GM12878 (cell line): ENCODE results near the gene RECQL. TPM values are rescaled to one million over a fixed set of nuclear protein-coding genes. Genes with fewer than 3 reads are reported as not detected.

Experiments used
- ATAC-seq: fragments of 200-7000 bp; cut with Tn5 transposase; 3 replicates; pipeline ENCODE4 v1.9.1; 2020; ENCODE audit warnings: mild to moderate bottlenecking, moderate library complexity
- BruUV-seq: library from RNA; stranded (reverse); fragments of 400-500 nt; replicated peaks from 2 replicates; lab custom pipeline; 2021; lab: Mats Ljungman, UMichigan
- CTCF ChIA-PET: fragments of 300-600 bp; sonication (Branson Sonifier 250); formaldehyde crosslinking; extraction: SDS; loops from one replicate; lab custom pipeline; 2021; ENCODE audit warnings: inconsistent platforms; lab: Yijun Ruan, JAX
- POLR2A ChIA-PET: fragments of 350-600 bp; formaldehyde crosslinking; extraction: SDS; loops from one replicate; lab custom pipeline; 2021; ENCODE audit warnings: inconsistent platforms; lab: Charles Lee
- RAD21 ChIA-PET: fragments of 300-600 bp; sonication (Branson Sonifier 250); formaldehyde crosslinking; loops from one replicate; lab custom pipeline; 2023; ENCODE audit warnings: antibody characterized with exemption; ENCODE audit not compliant: unreplicated experiment; lab: Charles Lee
- SMC1A ChIA-PET: fragments of 300-600 bp; sonication (Branson Sonifier 250); formaldehyde crosslinking; loops from one replicate; lab custom pipeline; 2023; ENCODE audit not compliant: unreplicated experiment, uncharacterized antibody; lab: Charles Lee
- DNase-seq: peaks from one replicate; pipeline ENCODE4 v3.0.0-alpha.2; 2011; ENCODE audit warnings: low read depth, low spot score
- FAIRE-seq: peaks from 3 replicates; lab custom pipeline; 2011; peaks lifted over from hg19 to GRCh38; lab: Jason Lieb, UNC
- H2AFZ ChIP-seq: 2 replicates; pipeline ENCODE4 v1.6.0; 2011; ENCODE audit warnings: low read depth, low read length, control low read depth; ENCODE audit not compliant: control insufficient read depth
- H3K27ac ChIP-seq: 2 replicates; pipeline ENCODE4 v1.5.1; 2011; ENCODE audit warnings: control low read depth; ENCODE audit not compliant: control insufficient read depth, insufficient read depth
- H3K27me3 ChIP-seq, 2 experiments: replicated peaks in 1 of 2; 2 replicates each; pipeline versions ENCODE4 v1.6.0 to v1.6.1; 2011; ENCODE audit warnings: low read length in 1 of 2; ENCODE audit not compliant: control insufficient read depth in 2 of 2, insufficient read depth in 2 of 2
- H3K36me3 ChIP-seq, 2 experiments: 2 replicates each; pipeline ENCODE4 v1.5.1; 2011; ENCODE audit warnings: low read length in 1 of 2; ENCODE audit not compliant: control insufficient read depth in 2 of 2, insufficient read depth in 2 of 2
- H3K4me1 ChIP-seq: 2 replicates; pipeline ENCODE4 v1.6.1; 2011; ENCODE audit warnings: mild to moderate bottlenecking, low read length, moderate library complexity, mixed read lengths; ENCODE audit not compliant: control insufficient read depth, insufficient read depth
- H3K4me2 ChIP-seq: 2 replicates; pipeline ENCODE4 v1.6.0; 2011; ENCODE audit warnings: control low read depth; ENCODE audit not compliant: control insufficient read depth, insufficient read depth
- H3K4me3 ChIP-seq: fragments of 200-600 bp; sonication (generic); 2 replicates; pipeline ENCODE4 v1.5.1; 2016
- H3K79me2 ChIP-seq: 2 replicates; pipeline ENCODE4 v1.6.0; 2011; ENCODE audit warnings: low read length; ENCODE audit not compliant: control insufficient read depth, insufficient read depth
- H3K9ac ChIP-seq: 2 replicates; pipeline ENCODE4 v1.8.0; 2011; ENCODE audit warnings: low read length, control low read depth, mixed read lengths; ENCODE audit not compliant: control insufficient read depth, insufficient read depth
- H3K9me3 ChIP-seq: replicated peaks from 3 replicates; pipeline ENCODE4 v1.5.1; 2011; ENCODE audit warnings: mild to moderate bottlenecking, low read length; ENCODE audit not compliant: control insufficient read depth, insufficient read depth
- H4K20me1 ChIP-seq: 2 replicates; pipeline ENCODE4 v1.6.0; 2011; ENCODE audit not compliant: control insufficient read depth, insufficient read depth
- GATAD2B ChIP-seq: fragments of 450-650 bp; conservative IDR thresholded peaks from 2 replicates; pipeline ENCODE4 v1.6.1; 2017; ENCODE audit warnings: low read depth, mild to moderate bottlenecking, moderate library complexity
- HDAC6 ChIP-seq: fragments of 200-600 bp; sonication (generic); IDR thresholded peaks from one replicate; pipeline ENCODE4 v1.8.0; 2017; ENCODE audit warnings: antibody characterized with exemption; ENCODE audit not compliant: unreplicated experiment
- MEF2B ChIP-seq: fragments of 450-650 bp; IDR thresholded peaks from 2 replicates; pipeline ENCODE4 v1.6.1; 2018; ENCODE audit warnings: mild to moderate bottlenecking, moderate library complexity; ENCODE audit not compliant: partially characterized antibody, poor library complexity, severe bottlenecking
- SMAD5 ChIP-seq: IDR thresholded peaks from 2 replicates; pipeline ENCODE4 v1.6.1; 2016; ENCODE audit warnings: antibody characterized with exemption, low read depth
- WGBS: methylation state at CpG from one replicate; pipeline ENCODE4 v1.1.6; 2016; ENCODE audit warnings: low lambda C conversion rate; ENCODE audit not compliant: insufficient replicate concordance, insufficient coverage; ENCODE audit errors: missing lambda C conversion rate; 5-methylcytosine and 5-hydroxymethylcytosine counted together
- in situ Hi-C: fragments of 300-500 bp; cut with MboI; formaldehyde crosslinking; loops from 9 replicates; pipeline ENCODE4 v1.14.3; 2018; ENCODE audit warnings: mixed read lengths
- intact Hi-C: fragments of 100-400 bp; cut with micrococcal nuclease; formaldehyde crosslinking; loops from one replicate; pipeline ENCODE4 v1.14.2; 2022; ENCODE audit not compliant: unreplicated experiment
- polyA plus RNA-seq, 11 experiments: library from polyadenylated mRNA; depleted of rRNA in 4 of 11; unstranded in 6 of 11; stranded (reverse) in 5 of 11; fragments of >200 nt; fragmentation: Nextera tagmentation in 4 of 11; fragmentation: Illumina TruSeq in 1 of 11; extraction: Ambion mirVana in 4 of 11; extraction: Trizol in 1 of 11; gene quantifications; 1 replicate in 1 of 11; 2 replicates in 10 of 11; pipeline versions ENCODE4 v1.2.1 to v1.2.3, GENCODE V29; 2011 to 2016; ENCODE audit warnings: inconsistent platforms in 2 of 11, missing spikeins in 2 of 11, low read depth in 1 of 11
- total RNA-seq, 4 experiments: library from RNA; depleted of rRNA in 3 of 4; stranded (reverse); fragments of >200 nt in 3 of 4; fragmentation: Illumina TruSeq in 1 of 4; extraction: Trizol in 1 of 4; gene quantifications; 2 replicates each; pipeline versions ENCODE4 v1.2.1 to v1.2.3, GENCODE V29; 2013 to 2021

RECQL gene
- total and polyA plus RNA-seq, 10 of the 15 experiments (the other 5 are each of a cell fraction or from before 2014, with no cell fraction given), result 47.4 to 130 (median 70.8) TPM

- TF ChIP-seq SMAD5, result no peak
- TF ChIP-seq, all 136 proteins: peak for 0
These were observed 27.5 kb upstream of the RECQL start (continued) for GRCh38 chr12:21528953-21529352.

GRCh38 chr12:21527451-21528180 lies 26.2 kb upstream of the RECQL start:
- Histone ChIP-seq H3K27ac (no peak overlapping the region), H3K4me3 (peak overlapping the region; percentile 71), H3K4me1 (no peaks in the 10 kb centered on the region), H3K27me3 (peaks cover 1 to 8% of the 10 kb centered on the region in 2 experiments; a peak in 3 of 4 replicates), H4K20me1 (no peaks in the 10 kb centered on the region), H3K36me3 (no peaks in the 10 kb centered on the region), H3K79me2 (no peaks in the 10 kb centered on the region), H2AFZ (peak overlapping the region; percentile 86), H3K9me3 (no peaks in the 10 kb centered on the region; the same call in 2 of the 3 replicates), H3K4me2 (peak overlapping the region; percentile 97), H3K9ac (no peak overlapping the region)
- POLR2A ChIA-PET, result no interaction called here
- WGBS, result under 1% methylated on average over 47 of the region's 57 CpGs
- RAD21 ChIA-PET, result no interaction called here
- in situ Hi-C loops (no loop called here), intact Hi-C loops (no loop called here)
- BruUV-seq, result no TSS peak
- SMC1A ChIA-PET, result interaction anchor here (0.8 to 1.2 kb wide), 2 partner anchors 17 to 64 kb away, joined by 3 read pairs; no protein-coding TSS in a partner anchor
- FAIRE-seq, result no peak
- TF ChIP-seq GATAD2B (no peak), HDAC6 (peak; percentile 84), MEF2B (peak; percentile 85)
- peak; percentile 95 for ATAC-seq
- peak; percentile 27 for DNase-seq
- CTCF ChIA-PET, result no interaction called here
